Uterus (tissue), 4 donors: Measurements from ENCODE around the gene LIMS2. TPM values are rescaled to one million over a fixed set of nuclear protein-coding genes. Genes with fewer than 3 reads are reported as not detected.

Experiments
- DNase-seq, 2 donors: peaks; one replicate each; pipeline ENCODE4 v3.0.0-alpha.2; 2019 to 2020
- H3K27ac ChIP-seq, 2 donors: fragments of 200-600 bp; sonication (generic); 1 replicate in 1 of 2; 2 replicates in 1 of 2; pipeline ENCODE4 v1.5.1; 2016 to 2018
- H3K27me3 ChIP-seq, 2 donors: fragments of 200-600 bp; sonication (generic); one replicate each; pipeline ENCODE4 v1.5.1; 2018 to 2019; ENCODE audit warnings: control low read depth in 1 of 2
- H3K36me3 ChIP-seq, 2 donors: fragments of 200-600 bp; sonication (generic); one replicate each; pipeline ENCODE4 v1.5.1; 2019; ENCODE audit warnings: control low read depth in 1 of 2
- H3K4me1 ChIP-seq, 2 donors: fragments of 200-600 bp; sonication (generic); one replicate each; pipeline ENCODE4 v1.5.1; 2018 to 2019; ENCODE audit warnings: control low read depth in 1 of 2
- H3K4me3 ChIP-seq, 2 donors: fragments of 200-600 bp; sonication (generic); 1 replicate in 1 of 2; 2 replicates in 1 of 2; pipeline ENCODE4 v1.5.1; 2018 to 2019; ENCODE audit warnings: mild to moderate bottlenecking in 1 of 2
- H3K9me3 ChIP-seq, 2 donors: fragments of 200-600 bp; sonication (generic); one replicate each; pipeline ENCODE4 v1.5.1; 2019; ENCODE audit warnings: control low read depth in 1 of 2
- POLR2A ChIP-seq, 2 donors: fragments of 450-650 bp; IDR thresholded peaks; one replicate each; pipeline ENCODE4 v1.6.1; 2016; ENCODE audit warnings: antibody characterized with exemption in 2 of 2, mild to moderate bottlenecking in 1 of 2, moderate library complexity in 1 of 2
- intact Hi-C: fragments of 100-400 bp; cut with DNase I; formaldehyde crosslinking; loops from one replicate; pipeline ENCODE4 v1.15.1; 2023; ENCODE audit warnings: low total_unique reads
- total RNA-seq, 4 donors: library from RNA; depleted of rRNA in 3 of 4; stranded (reverse); fragments of >200 nt in 3 of 4; gene quantifications; one replicate each; pipeline versions ENCODE4 v1.1.0 to v1.2.4, GENCODE V29; 2014 to 2023
- TF ChIP-seq, protein P1 (sequence below), 4 experiments: fragments of 200-600 bp in 2 of 4; fragments of 450-650 bp in 2 of 4; sonication (generic) in 2 of 4; IDR thresholded peaks; one replicate each; pipeline ENCODE4 v1.5.1; 2016 to 2019; ENCODE audit warnings: antibody characterized with exemption in 4 of 4, mild to moderate bottlenecking in 2 of 4, moderate library complexity in 1 of 4
- donor health status: DM: yes; HTN: yes; CAD: no.

LIMS2 gene
- total RNA-seq, 4 donors from 2014 or later: 15.8 to 298 (median 66.2) TPM

DNA sequence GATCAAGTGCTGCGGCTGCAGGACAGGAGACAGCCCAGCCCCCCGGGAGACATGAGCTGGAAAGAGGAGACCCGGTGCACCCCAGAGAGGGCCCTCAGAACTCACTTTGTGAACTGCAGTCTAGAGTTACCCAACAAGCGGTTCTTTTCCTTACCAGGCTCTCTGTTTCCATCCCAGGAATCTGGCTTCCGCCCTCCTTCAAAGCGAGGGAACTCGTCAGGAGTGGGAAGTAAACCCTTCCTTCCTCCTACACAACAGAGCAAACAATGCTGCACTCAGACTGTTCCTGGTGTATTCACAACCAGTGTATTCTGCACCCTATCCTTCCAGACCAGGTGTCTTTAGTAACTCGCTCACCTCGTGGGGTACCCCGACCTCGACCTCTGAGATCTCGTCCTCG is 34.0 kb upstream of the LIMS2 start:
- Histone ChIP-seq H3K9me3 (no peaks in the 10 kb centered on the region), H3K27me3 (no peaks in the 10 kb centered on the region), H3K4me1 (no peaks in the 10 kb centered on the region), H3K27ac (no peak overlapping the region), H3K36me3 (no peaks in the 10 kb centered on the region), H3K4me3 (no peak overlapping the region)
- TF ChIP-seq, protein P1, sequence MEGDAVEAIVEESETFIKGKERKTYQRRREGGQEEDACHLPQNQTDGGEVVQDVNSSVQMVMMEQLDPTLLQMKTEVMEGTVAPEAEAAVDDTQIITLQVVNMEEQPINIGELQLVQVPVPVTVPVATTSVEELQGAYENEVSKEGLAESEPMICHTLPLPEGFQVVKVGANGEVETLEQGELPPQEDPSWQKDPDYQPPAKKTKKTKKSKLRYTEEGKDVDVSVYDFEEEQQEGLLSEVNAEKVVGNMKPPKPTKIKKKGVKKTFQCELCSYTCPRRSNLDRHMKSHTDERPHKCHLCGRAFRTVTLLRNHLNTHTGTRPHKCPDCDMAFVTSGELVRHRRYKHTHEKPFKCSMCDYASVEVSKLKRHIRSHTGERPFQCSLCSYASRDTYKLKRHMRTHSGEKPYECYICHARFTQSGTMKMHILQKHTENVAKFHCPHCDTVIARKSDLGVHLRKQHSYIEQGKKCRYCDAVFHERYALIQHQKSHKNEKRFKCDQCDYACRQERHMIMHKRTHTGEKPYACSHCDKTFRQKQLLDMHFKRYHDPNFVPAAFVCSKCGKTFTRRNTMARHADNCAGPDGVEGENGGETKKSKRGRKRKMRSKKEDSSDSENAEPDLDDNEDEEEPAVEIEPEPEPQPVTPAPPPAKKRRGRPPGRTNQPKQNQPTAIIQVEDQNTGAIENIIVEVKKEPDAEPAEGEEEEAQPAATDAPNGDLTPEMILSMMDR (IDR thresholded peaks at IDR 0.05): no peak
- TF ChIP-seq POLR2A (IDR thresholded peaks at IDR 0.05): no peak
- no peak for DNase-seq
- intact Hi-C loops: no loop called here

DNA sequence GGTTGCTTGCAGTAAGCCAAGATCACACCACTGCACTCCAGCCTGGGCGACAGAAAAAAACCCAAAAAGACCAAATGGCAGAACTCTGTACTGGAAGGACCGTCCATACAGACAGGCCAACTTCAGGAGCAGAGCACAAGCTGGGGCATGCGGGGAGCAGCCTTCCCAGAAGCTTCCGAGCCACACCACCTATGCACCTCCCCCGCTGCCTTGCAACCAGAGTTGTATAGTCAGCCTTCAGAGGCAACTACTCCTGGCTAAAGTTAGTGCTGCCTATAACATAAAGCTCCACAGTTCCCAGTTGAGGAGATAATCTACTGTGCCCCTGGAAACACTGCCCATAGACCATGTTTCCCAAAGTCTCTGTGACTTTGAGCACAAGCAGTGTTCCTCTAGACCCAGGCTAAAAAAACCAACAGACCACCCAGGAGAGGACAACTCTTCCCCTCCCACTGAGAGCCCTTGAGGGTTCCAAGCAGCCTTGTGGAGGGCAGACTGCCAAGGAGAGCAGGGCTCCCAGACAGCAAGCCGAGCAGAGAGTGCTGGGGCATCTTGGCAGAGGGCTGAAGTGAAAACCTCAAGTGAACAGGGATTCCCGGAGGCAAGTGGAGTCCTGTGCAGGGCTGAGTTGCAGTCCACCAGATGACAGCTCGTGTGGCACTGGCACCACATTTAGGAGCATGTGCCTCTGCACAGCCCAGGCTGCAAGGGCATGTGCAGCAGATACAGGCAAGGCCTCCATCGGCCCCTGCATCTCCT is 32.7 kb upstream of the LIMS2 start:
- no peaks in the 10 kb centered on the region for H3K27me3 ChIP-seq
- TF ChIP-seq, protein P1 (IDR thresholded peaks at IDR 0.05): no peak
- no peak for TF ChIP-seq POLR2A (IDR thresholded peaks at IDR 0.05)
- H3K4me3 ChIP-seq: no peak overlapping the region
- no peak for DNase-seq
- no peaks in the 10 kb centered on the region for H3K36me3 ChIP-seq
- H3K9me3 ChIP-seq: no peaks in the 10 kb centered on the region
- no peak overlapping the region for H3K27ac ChIP-seq
- intact Hi-C loops: no loop called here
- peaks cover 0 to 5% of the 10 kb centered on the region in 2 donors for H3K4me1 ChIP-seq

DNA sequence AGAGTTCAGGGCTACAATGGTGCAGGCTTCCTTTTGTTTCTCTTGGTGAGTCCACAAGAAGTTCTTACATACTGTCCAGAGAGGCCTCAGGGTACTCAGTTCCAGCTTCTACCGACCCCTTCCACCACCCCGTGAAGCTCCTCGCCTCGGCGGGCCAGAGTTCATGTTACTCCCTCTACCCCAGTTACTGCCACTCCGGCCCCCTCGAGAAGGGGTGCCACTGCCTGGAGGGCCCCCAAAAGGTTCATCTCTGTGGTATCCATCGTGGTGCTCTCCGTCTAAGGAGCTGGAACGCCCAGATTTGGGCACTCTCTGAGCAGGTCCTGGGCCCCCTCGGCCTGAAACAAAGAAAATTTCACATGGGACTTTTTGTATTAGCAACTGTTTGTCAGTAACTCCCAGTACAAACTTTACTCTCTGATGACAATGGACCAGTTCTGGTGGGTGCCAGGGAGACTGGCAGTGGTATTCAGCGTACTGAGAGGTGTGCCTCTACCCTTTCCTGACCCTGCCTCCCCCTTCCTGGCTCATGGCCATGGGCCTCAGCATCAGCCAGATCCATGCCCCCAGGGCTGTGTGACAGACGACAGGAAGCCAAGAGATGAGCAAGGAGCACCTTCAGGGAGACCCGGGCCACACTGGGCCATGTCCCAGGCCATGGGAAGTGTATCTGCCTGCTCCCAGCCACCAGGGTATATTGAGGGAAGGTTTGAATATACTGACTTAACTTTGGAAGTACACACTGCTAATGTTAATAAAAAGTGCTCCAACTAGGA is 31.1 kb upstream of the LIMS2 start:
- peaks cover 6 to 7% of the 10 kb centered on the region in 2 donors for H3K4me1 ChIP-seq
- H3K9me3 ChIP-seq: no peaks in the 10 kb centered on the region
- H3K36me3 ChIP-seq: no peaks in the 10 kb centered on the region
- DNase-seq: no peak
- no peaks in the 10 kb centered on the region for H3K27me3 ChIP-seq
- H3K27ac ChIP-seq: no peak overlapping the region
- no peak overlapping the region for H3K4me3 ChIP-seq
- intact Hi-C loops: no loop called here
- TF ChIP-seq, protein P1 (IDR thresholded peaks at IDR 0.05): no peak
- TF ChIP-seq POLR2A (IDR thresholded peaks at IDR 0.05): no peak

DNA sequence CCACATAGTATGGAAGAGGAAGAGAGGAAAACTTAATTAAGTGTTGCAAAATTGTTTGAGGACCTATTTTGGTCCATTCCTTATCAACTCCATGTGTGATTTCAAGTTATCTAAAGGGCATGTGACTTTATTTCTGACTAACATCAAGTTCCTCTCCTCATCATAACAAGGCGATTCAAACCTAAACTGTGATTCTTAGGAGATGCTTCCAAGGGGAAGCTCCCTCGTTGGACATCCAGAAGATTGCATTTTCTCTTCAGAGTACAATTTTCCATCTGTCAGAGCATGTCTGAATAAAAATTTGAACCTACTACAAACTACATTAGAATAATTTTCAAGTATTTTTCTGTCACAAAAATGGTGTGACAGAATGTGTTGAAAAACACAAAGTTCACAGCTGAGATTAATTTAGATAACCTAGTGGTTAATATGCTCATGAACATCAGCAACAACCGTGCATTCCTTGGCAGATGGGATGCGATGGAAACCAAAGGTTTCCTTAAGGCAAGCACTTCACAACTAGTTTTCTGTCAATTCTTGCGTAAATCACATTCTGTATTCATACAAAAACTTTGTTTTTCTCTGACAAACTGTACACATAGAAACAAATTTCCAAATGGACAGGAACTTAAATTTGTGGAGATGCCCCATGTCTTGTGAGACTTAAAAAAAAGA is 30.2 kb upstream of the LIMS2 start:
- Histone ChIP-seq H3K4me1 (peaks cover 6 to 7% of the 10 kb centered on the region in 2 donors), H3K9me3 (no peaks in the 10 kb centered on the region), H3K4me3 (no peak overlapping the region), H3K27me3 (no peaks in the 10 kb centered on the region), H3K27ac (no peak overlapping the region), H3K36me3 (no peaks in the 10 kb centered on the region)
- TF ChIP-seq POLR2A (IDR thresholded peaks at IDR 0.05): no peak
- TF ChIP-seq, protein P1 (IDR thresholded peaks at IDR 0.05): no peak
- no peak for DNase-seq
- intact Hi-C loops: no loop called here
